ENCODE results near the gene NPHP4. TPM values are rescaled to one million over a fixed set of nuclear protein-coding genes. Genes with fewer than 3 reads are reported as not detected.

The NPHP4 gene
- total RNA-seq, 1 donor from 2014 or later: 8.2 TPM

GRCh38 chr1:5843521-5844096 lies 148.6 kb downstream of the NPHP4 start:
- no peaks in the 10 kb centered on the region for H3K27me3 ChIP-seq
- intact Hi-C loops (cut with DNase I): no loop called here

GRCh38 chr1:5842679-5843078 lies 149.5 kb downstream of the NPHP4 start:
- Histone ChIP-seq H3K27me3 (no peaks in the 10 kb centered on the region), H3K36me3 (no peaks in the 10 kb centered on the region), H3K9me3 (no peaks in the 10 kb centered on the region), H3K4me1 (no peaks in the 10 kb centered on the region), H3K4me3 (no peak overlapping the region), H3K27ac (no peak overlapping the region)
- TF ChIP-seq CTCF (IDR thresholded peaks at IDR 0.05): no peak
- DNase-seq (ENCODE audit: low spot score in 2 of 2): no peak
- intact Hi-C loops (cut with DNase I): no loop called here

More at GRCh38 chr1:5843521-5844096, 148.6 kb downstream of the NPHP4 start:
- no peak for TF ChIP-seq CTCF (IDR thresholded peaks at IDR 0.05)
- H3K27ac ChIP-seq: no peak overlapping the region
- no peaks in the 10 kb centered on the region for H3K4me1 ChIP-seq
- no peaks in the 10 kb centered on the region for H3K9me3 ChIP-seq
- DNase-seq (ENCODE audit: low spot score in 2 of 2): no peak
- H3K36me3 ChIP-seq: no peaks in the 10 kb centered on the region
- no peak overlapping the region for H3K4me3 ChIP-seq

- no peak overlapping the region for H3K27ac ChIP-seq
- no peaks in the 10 kb centered on the region for H3K4me1 ChIP-seq
- H3K36me3 ChIP-seq: no peaks in the 10 kb centered on the region
- no peaks in the 10 kb centered on the region for H3K27me3 ChIP-seq
- H3K4me3 ChIP-seq: no peak overlapping the region
- TF ChIP-seq CTCF (IDR thresholded peaks at IDR 0.05): no peak
- H3K9me3 ChIP-seq: no peaks in the 10 kb centered on the region
- DNase-seq (ENCODE audit: low spot score in 2 of 2): no peak
- intact Hi-C loops (cut with DNase I): no loop called here
Measured at GRCh38 chr1:5840551-5841001, 151.6 kb downstream of the NPHP4 start.

GRCh38 chr1:5839881-5840550 lies 152.2 kb downstream of the NPHP4 start:
- Histone ChIP-seq H3K27me3 (no peaks in the 10 kb centered on the region), H3K4me1 (no peaks in the 10 kb centered on the region), H3K9me3 (no peaks in the 10 kb centered on the region), H3K36me3 (no peaks in the 10 kb centered on the region), H3K27ac (no peak overlapping the region), H3K4me3 (no peak overlapping the region)
- no peak for DNase-seq (ENCODE audit: low spot score in 2 of 2)
- intact Hi-C loops (cut with DNase I): no loop called here
- TF ChIP-seq CTCF (IDR thresholded peaks at IDR 0.05): no peak

GRCh38 chr1:5839161-5839880 lies 152.9 kb downstream of the NPHP4 start:
- Histone ChIP-seq H3K27ac (no peak overlapping the region), H3K9me3 (no peaks in the 10 kb centered on the region), H3K4me1 (no peaks in the 10 kb centered on the region), H3K36me3 (no peaks in the 10 kb centered on the region), H3K4me3 (no peak overlapping the region), H3K27me3 (no peaks in the 10 kb centered on the region)
- DNase-seq (ENCODE audit: low spot score in 2 of 2): no peak
- TF ChIP-seq CTCF (IDR thresholded peaks at IDR 0.05): no peak
- intact Hi-C loops (cut with DNase I): no loop called here
